ENCODE results near the gene CCT2. TPM values are rescaled to one million over a fixed set of nuclear protein-coding genes. Genes with fewer than 3 reads are reported as not detected.

CCT2 gene
- total and polyA plus RNA-seq, 2 of the 13 experiments (the other 11 are each of a cell fraction or from before 2014, with no cell fraction given): 209 to 388 TPM

DNA sequence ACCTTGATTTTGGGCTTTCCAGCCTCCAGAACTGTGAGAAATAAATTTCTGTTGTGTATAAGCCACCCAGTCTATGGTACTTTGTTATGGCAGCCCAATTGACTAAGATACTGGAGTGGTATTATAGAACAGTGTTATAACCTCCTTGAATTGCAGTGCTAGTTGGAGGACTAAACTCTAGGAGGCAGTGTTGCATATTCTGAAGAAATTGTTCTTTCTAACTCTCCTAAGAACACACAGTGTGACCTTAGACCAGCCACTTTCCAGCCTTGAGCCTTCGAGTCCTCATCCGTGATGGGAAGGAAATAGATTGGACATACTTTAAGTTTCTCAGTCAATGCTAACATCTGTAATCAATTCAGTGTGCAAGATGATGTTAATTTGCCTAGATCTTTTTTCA is 47.8 kb downstream of the CCT2 start:
- ChIA-PET POLR2A (no interaction called here), CTCF (ENCODE audit: low intra/inter-chr PET ratio, low total read pairs) (no interaction called here)
- no peaks in the 10 kb centered on the region for H3K9me3 ChIP-seq (ENCODE audit: low read length)
- H3K27ac ChIP-seq (ENCODE audit: extremely low read length, insufficient read depth, low read length): no peak overlapping the region
- no peaks in the 10 kb centered on the region for H3K79me2 ChIP-seq (ENCODE audit: insufficient read depth, low read length)
- TF ChIP-seq ZNF263 (CRISPR knock-in tag; IDR thresholded peaks at IDR 0.05): no peak
- TF ChIP-seq, protein P1, sequence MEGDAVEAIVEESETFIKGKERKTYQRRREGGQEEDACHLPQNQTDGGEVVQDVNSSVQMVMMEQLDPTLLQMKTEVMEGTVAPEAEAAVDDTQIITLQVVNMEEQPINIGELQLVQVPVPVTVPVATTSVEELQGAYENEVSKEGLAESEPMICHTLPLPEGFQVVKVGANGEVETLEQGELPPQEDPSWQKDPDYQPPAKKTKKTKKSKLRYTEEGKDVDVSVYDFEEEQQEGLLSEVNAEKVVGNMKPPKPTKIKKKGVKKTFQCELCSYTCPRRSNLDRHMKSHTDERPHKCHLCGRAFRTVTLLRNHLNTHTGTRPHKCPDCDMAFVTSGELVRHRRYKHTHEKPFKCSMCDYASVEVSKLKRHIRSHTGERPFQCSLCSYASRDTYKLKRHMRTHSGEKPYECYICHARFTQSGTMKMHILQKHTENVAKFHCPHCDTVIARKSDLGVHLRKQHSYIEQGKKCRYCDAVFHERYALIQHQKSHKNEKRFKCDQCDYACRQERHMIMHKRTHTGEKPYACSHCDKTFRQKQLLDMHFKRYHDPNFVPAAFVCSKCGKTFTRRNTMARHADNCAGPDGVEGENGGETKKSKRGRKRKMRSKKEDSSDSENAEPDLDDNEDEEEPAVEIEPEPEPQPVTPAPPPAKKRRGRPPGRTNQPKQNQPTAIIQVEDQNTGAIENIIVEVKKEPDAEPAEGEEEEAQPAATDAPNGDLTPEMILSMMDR (CRISPR knock-in tag; IDR thresholded peaks at IDR 0.05): 0 out of 2 replicates have a peak, but pooled peaks have one; percentile 11
- TF ChIP-seq, protein P2, sequence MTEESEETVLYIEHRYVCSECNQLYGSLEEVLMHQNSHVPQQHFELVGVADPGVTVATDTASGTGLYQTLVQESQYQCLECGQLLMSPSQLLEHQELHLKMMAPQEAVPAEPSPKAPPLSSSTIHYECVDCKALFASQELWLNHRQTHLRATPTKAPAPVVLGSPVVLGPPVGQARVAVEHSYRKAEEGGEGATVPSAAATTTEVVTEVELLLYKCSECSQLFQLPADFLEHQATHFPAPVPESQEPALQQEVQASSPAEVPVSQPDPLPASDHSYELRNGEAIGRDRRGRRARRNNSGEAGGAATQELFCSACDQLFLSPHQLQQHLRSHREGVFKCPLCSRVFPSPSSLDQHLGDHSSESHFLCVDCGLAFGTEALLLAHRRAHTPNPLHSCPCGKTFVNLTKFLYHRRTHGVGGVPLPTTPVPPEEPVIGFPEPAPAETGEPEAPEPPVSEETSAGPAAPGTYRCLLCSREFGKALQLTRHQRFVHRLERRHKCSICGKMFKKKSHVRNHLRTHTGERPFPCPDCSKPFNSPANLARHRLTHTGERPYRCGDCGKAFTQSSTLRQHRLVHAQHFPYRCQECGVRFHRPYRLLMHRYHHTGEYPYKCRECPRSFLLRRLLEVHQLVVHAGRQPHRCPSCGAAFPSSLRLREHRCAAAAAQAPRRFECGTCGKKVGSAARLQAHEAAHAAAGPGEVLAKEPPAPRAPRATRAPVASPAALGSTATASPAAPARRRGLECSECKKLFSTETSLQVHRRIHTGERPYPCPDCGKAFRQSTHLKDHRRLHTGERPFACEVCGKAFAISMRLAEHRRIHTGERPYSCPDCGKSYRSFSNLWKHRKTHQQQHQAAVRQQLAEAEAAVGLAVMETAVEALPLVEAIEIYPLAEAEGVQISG (CRISPR knock-in tag; IDR thresholded peaks at IDR 0.05): peak; percentile 24; the same call in 1 of the 2 replicates
- WGBS (ENCODE audit: low lambda C conversion rate): 79% methylated on average over 2 of the region's 2 CpGs
- no peak overlapping the region for H2AFZ ChIP-seq (ENCODE audit: low read length)
- no TSS peak for BruUV-seq (replicated peaks)
- H3K36me3 ChIP-seq (replicated peaks in 1 of 2; ENCODE audit: control insufficient read depth in 1 of 2, insufficient read depth in 2 of 2, low read length in 2 of 2): no peaks in the 10 kb centered on the region
- H3K4me3 ChIP-seq (replicated peaks in 1 of 3; ENCODE audit: insufficient read depth in 1 of 3, low read depth in 2 of 3, low read length in 3 of 3): no peak overlapping the region
- no peaks in the 10 kb centered on the region for H4K20me1 ChIP-seq (ENCODE audit: insufficient read depth, low read length)
- no peak overlapping the region for H3K9ac ChIP-seq (ENCODE audit: insufficient read depth, low read depth, low read length)
- peaks cover 0 to 8% of the 10 kb centered on the region in 2 experiments; a peak in 1 of 5 replicates for H3K27me3 ChIP-seq (ENCODE audit: control insufficient read depth in 1 of 2, insufficient read depth in 2 of 2, low read length in 2 of 2)
- intact Hi-C loops (cut with micrococcal nuclease; ENCODE audit: unreplicated experiment) (no loop called here), in situ Hi-C loops (cut with HindIII; ENCODE audit: extremely low pct_ligation_motif_present, low pct_unique_long_range_greater_than_20kb) (no loop called here)
- H3K4me1 ChIP-seq (ENCODE audit: insufficient read depth, low read length): peaks cover 14% of the 10 kb centered on the region
- H3K4me2 ChIP-seq (ENCODE audit: low read depth, low read length): no peak overlapping the region
- no peak for ATAC-seq
- no peak for FAIRE-seq
- DNase-seq (ENCODE audit: low spot score): no peak
